Ecto neural progenitor cell (in vitro differentiated cells): ENCODE measurements around the gene ANTXRL.
"Not testable (repeated sequence)": the region's sequence is repeated elsewhere in the genome, so short reads cannot be mapped to it uniquely, and the experiment has no call there.

Experiments used
- DNase-seq: peaks from one replicate; pipeline ENCODE4 v3.0.0-alpha.2; 2018; ENCODE audit warnings: low spot score

The ANTXRL gene

GRCh38 chr10:46254467-46254866 is 32.3 kb upstream of the ANTXRL start:
- DNase-seq = no peak

- DNase-seq = not testable (repeated sequence)
Observed at GRCh38 chr10:46255210-46255609, 31.6 kb upstream of the ANTXRL start.

GRCh38 chr10:46255801-46256747 is 30.7 kb upstream of the ANTXRL start:
- DNase-seq = peak; percentile 70

GRCh38 chr10:46257099-46257498 is 29.7 kb upstream of the ANTXRL start:
- DNase-seq = no peak

- not testable (repeated sequence) for DNase-seq
Observed at GRCh38 chr10:46262906-46263560, 23.8 kb upstream of the ANTXRL start.

GRCh38 chr10:46263831-46264268 is 22.9 kb upstream of the ANTXRL start:
- no peak for DNase-seq

GRCh38 chr10:46264336-46264735 is 22.5 kb upstream of the ANTXRL start:
- DNase-seq = no peak

- DNase-seq = no peak
Observed at GRCh38 chr10:46264737-46265368, 21.9 kb upstream of the ANTXRL start.

GRCh38 chr10:46265566-46266305 is 21.1 kb upstream of the ANTXRL start:
- not testable (repeated sequence) for DNase-seq

- peak; percentile 46 for DNase-seq
Observed at GRCh38 chr10:46266306-46266985, 20.4 kb upstream of the ANTXRL start.

- DNase-seq = no peak
Observed at GRCh38 chr10:46267132-46267985, 19.4 kb upstream of the ANTXRL start.

GRCh38 chr10:46268076-46268881 is 18.5 kb upstream of the ANTXRL start:
- DNase-seq = no peak

GRCh38 chr10:46269554-46270053 is 17.2 kb upstream of the ANTXRL start:
- not testable (repeated sequence) for DNase-seq

- DNase-seq = no peak
Observed at GRCh38 chr10:46270086-46270811, 16.5 kb upstream of the ANTXRL start.

GRCh38 chr10:46270963-46271530 is 15.8 kb upstream of the ANTXRL start:
- DNase-seq = not testable (repeated sequence)

- DNase-seq = not testable (repeated sequence)
Observed at GRCh38 chr10:46271795-46272499, 14.8 kb upstream of the ANTXRL start.

- DNase-seq = no peak
Observed at GRCh38 chr10:46272863-46273415, 13.9 kb upstream of the ANTXRL start.
